ENCODE data around the gene FGL2. TPM values are rescaled to one million over a fixed set of nuclear protein-coding genes. Genes with fewer than 3 reads are reported as not detected.

Gene FGL2
- total RNA-seq, 1 donor: 39.3 TPM

- TF ChIP-seq, protein P1, sequence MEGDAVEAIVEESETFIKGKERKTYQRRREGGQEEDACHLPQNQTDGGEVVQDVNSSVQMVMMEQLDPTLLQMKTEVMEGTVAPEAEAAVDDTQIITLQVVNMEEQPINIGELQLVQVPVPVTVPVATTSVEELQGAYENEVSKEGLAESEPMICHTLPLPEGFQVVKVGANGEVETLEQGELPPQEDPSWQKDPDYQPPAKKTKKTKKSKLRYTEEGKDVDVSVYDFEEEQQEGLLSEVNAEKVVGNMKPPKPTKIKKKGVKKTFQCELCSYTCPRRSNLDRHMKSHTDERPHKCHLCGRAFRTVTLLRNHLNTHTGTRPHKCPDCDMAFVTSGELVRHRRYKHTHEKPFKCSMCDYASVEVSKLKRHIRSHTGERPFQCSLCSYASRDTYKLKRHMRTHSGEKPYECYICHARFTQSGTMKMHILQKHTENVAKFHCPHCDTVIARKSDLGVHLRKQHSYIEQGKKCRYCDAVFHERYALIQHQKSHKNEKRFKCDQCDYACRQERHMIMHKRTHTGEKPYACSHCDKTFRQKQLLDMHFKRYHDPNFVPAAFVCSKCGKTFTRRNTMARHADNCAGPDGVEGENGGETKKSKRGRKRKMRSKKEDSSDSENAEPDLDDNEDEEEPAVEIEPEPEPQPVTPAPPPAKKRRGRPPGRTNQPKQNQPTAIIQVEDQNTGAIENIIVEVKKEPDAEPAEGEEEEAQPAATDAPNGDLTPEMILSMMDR (IDR thresholded peaks at IDR 0.05; ENCODE audit: insufficient read depth, low read length): no peak
- DNase-seq (ENCODE audit: low read depth): no peak
- no peak overlapping the region for H3K4me3 ChIP-seq (ENCODE audit: low read depth, low read length)
Observed at GRCh38 chr7:77209479-77210139, 10.0 kb upstream of the FGL2 start.

DNA sequence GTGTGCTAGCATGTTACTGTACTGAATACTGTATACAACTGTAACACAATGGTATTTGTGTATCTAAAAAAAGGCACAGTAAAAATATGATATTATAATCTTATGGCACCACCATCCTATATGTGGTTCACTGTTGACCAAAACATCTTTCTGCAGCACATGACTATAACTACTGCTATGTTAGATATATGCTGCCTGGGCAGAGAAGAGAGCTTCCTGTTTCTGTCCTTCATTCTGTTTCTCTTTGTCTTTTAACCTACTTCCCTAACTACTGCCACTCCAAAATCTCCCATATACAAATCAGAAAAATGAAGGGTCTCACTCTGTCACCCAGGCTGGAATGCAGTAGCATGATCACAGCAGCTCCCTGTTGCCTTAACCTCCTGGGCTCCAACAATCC is 8.8 kb upstream of the FGL2 start:
- TF ChIP-seq, protein P1 (IDR thresholded peaks at IDR 0.05; ENCODE audit: insufficient read depth, low read length): no peak
- no peak for DNase-seq (ENCODE audit: low read depth)
- H3K4me3 ChIP-seq (ENCODE audit: low read depth, low read length): no peak overlapping the region

DNA sequence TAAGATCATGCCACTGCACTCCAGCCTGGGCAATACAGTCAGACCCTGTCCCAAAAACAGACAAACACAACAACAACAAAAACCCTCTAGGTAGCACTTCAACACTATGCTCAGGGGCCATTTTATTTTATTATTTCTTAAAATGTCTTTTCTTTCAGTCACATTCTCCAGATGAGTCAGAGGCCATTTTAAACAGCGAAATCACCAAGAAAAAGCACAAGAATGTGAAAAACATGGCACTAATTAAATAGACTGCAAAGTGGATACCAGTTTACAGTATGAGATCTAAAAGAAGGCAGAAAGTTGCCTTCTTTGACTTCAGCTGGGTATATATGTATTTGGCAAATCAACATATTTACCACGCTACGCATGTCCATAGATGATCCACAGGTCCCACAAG is 6.1 kb upstream of the FGL2 start:
- no peak for DNase-seq (ENCODE audit: low read depth)
- TF ChIP-seq, protein P1 (IDR thresholded peaks at IDR 0.05; ENCODE audit: insufficient read depth, low read length): no peak

DNA sequence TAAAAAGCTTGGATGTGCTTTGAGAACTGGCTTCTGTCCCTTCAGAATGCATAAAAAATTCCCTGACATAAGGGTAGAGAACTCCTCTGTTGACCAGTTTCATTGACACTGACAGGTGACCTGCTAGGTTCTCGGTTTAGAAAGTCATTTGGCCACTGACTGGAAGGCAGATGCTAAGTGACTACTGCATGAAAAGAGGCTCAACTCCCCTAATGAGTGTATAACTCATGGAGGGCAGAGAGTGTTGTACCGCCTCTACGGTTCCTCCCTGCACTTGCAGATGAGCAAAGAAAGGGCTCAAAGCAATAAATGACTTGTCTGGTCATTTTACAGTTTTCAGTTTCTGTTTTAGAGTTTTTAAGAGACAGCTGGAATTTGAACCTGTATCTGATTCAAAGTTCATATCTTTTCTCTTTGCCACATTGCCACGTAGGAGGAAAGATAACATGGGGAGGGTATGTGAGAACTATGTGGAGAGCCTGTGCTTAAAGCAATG is 2.9 kb upstream of the FGL2 start:
- TF ChIP-seq, protein P1 (IDR thresholded peaks at IDR 0.05; ENCODE audit: insufficient read depth, low read length): no peak
- H3K4me3 ChIP-seq (ENCODE audit: low read depth, low read length): no peak overlapping the region
- DNase-seq (ENCODE audit: low read depth): no peak

More for the DNA sequence above, 6.1 kb upstream of the FGL2 start:
- H3K4me3 ChIP-seq (ENCODE audit: low read depth, low read length): no peak overlapping the region

DNA sequence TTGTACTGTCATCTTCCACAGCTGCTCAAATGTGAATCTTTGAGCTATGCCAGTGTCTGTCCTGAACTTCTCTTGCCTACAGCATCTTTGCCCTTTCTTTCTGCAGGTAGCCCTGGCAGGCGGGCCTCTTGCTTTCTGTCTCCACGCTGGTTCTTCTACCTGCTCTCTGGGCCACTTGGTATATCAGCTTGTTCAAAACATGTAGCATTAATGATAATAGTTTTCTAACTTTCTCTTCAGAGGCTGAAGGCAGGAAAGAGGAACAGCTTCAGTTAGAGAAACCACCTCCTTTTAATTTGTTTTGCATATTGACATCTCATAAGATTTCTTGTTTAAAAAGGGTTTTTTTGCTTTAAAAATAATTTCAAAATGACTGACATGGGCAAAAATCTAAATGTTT is 923 bp upstream of the FGL2 start:
- no peak for DNase-seq (ENCODE audit: low read depth)
- no peak overlapping the region for H3K4me3 ChIP-seq (ENCODE audit: low read depth, low read length)
- TF ChIP-seq, protein P1 (IDR thresholded peaks at IDR 0.05; ENCODE audit: insufficient read depth, low read length): no peak

DNA sequence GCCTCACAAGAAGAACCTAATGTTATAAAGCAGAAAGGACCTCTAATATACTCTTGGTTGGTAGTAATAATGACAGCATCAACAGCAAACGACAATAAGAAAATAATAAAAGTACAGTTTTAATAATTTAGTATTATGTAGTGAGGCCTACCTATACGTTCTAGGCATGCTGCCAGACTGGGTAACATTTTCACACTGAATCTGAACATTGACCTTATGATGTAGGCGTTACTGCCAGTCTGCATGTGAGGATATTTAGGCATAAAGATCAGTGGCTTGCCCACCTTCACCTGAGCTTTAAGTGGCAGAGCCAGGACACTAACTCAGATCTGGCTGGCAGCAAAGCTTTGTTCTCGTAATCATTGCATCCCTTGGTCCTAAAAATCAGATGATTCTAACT is 2.5 kb downstream of the FGL2 start:
- no peak for DNase-seq (ENCODE audit: low read depth)
- TF ChIP-seq, protein P1 (IDR thresholded peaks at IDR 0.05; ENCODE audit: insufficient read depth, low read length): no peak
- H3K4me3 ChIP-seq (ENCODE audit: low read depth, low read length): peak overlapping the region; percentile 54
